ENCODE data around the gene KCNMB4.

Gene KCNMB4

DNA sequence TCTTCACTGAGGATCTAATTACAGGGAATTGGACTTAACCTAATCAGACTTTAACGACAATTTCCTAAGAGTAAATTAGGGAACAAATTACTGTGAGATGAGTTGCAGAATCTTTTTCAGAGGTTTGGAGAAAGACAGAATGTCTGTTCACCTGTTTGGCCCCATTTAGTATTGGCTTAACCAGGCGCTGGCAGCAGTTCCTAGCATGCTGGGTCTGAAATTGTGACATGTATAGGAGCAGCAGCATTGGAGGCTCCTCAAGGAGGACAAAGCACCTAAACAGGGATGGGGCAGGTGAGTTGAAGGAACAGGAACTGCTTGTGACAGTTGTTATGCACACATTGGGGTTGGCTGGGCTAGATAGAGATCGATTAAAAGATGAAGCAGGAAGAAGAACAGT lies 51.0 kb downstream of the KCNMB4 start:
- Histone ChIP-seq H3K4me1 (ENCODE audit: insufficient read depth, poor library complexity, severe bottlenecking) (no peaks in the 10 kb centered on the region), H3K36me3 (ENCODE audit: low read depth) (no peaks in the 10 kb centered on the region), H3K4me3 (ENCODE audit: severe bottlenecking) (no peak overlapping the region), H3K27ac (ENCODE audit: poor library complexity, severe bottlenecking) (no peak overlapping the region), H3K9me3 (ENCODE audit: severe bottlenecking) (no peaks in the 10 kb centered on the region), H3K27me3 (ENCODE audit: insufficient read depth, poor library complexity, severe bottlenecking) (no peaks in the 10 kb centered on the region)
- TF ChIP-seq, protein P1, sequence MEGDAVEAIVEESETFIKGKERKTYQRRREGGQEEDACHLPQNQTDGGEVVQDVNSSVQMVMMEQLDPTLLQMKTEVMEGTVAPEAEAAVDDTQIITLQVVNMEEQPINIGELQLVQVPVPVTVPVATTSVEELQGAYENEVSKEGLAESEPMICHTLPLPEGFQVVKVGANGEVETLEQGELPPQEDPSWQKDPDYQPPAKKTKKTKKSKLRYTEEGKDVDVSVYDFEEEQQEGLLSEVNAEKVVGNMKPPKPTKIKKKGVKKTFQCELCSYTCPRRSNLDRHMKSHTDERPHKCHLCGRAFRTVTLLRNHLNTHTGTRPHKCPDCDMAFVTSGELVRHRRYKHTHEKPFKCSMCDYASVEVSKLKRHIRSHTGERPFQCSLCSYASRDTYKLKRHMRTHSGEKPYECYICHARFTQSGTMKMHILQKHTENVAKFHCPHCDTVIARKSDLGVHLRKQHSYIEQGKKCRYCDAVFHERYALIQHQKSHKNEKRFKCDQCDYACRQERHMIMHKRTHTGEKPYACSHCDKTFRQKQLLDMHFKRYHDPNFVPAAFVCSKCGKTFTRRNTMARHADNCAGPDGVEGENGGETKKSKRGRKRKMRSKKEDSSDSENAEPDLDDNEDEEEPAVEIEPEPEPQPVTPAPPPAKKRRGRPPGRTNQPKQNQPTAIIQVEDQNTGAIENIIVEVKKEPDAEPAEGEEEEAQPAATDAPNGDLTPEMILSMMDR (IDR thresholded peaks at IDR 0.05; ENCODE audit: poor library complexity, severe bottlenecking) = no peak
- ATAC-seq (ENCODE audit: low read depth) (no peak), DNase-seq (ENCODE audit: low spot score) (no peak)

DNA sequence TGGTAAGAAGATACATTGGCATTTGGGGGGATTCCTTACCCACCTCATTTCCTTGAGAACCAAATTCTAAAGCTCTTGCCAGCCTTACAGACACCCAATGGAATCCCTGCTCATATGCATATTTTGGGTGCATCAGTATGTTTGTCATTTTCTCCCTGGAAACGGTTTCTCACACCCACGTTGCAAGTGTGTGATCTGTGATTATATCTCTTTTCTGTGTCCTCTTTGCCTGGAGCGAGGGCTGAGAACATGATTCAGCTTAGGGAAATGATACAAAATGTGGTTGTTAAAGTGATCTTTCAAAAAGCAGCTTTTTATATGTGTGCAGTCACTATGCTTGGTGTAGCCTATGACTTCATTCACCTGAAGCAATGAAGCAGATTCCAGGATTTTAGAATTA lies 52.0 kb downstream of the KCNMB4 start:
- H3K9me3 ChIP-seq (ENCODE audit: severe bottlenecking) = no peaks in the 10 kb centered on the region

DNA sequence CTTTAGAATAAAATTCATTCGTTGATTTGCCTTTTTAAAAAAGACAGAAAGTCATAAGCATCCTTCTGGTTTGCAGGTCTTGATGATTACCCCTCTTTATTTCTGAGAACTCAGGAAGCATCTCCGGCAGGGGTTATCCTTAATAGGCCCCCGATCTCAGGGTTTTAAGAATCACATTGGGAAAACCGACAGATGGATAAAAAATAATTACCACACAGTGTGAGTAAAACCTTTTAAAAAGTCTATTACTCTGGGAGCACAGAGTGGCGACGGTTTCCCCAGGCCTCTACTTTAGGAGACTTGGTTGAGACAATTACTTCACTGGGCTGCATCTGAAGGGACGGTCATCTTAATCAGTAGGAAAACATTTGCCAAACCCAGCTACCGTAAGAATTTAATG lies 56.5 kb downstream of the KCNMB4 start:
- ATAC-seq (ENCODE audit: low read depth) (no peak), DNase-seq (ENCODE audit: low spot score) (no peak)
- H3K4me1 ChIP-seq (ENCODE audit: insufficient read depth, poor library complexity, severe bottlenecking) = no peaks in the 10 kb centered on the region
- H3K36me3 ChIP-seq (ENCODE audit: low read depth) = no peaks in the 10 kb centered on the region
- no peak overlapping the region for H3K27ac ChIP-seq (ENCODE audit: poor library complexity, severe bottlenecking)
- H3K27me3 ChIP-seq (ENCODE audit: insufficient read depth, poor library complexity, severe bottlenecking) = no peaks in the 10 kb centered on the region
- TF ChIP-seq, protein P1 (IDR thresholded peaks at IDR 0.05; ENCODE audit: poor library complexity, severe bottlenecking) = no peak
- no peak overlapping the region for H3K4me3 ChIP-seq (ENCODE audit: severe bottlenecking)
- no peaks in the 10 kb centered on the region for H3K9me3 ChIP-seq (ENCODE audit: severe bottlenecking)

More for the DNA sequence above, 52.0 kb downstream of the KCNMB4 start:
- H3K36me3 ChIP-seq (ENCODE audit: low read depth) = no peaks in the 10 kb centered on the region
- TF ChIP-seq, protein P1 (IDR thresholded peaks at IDR 0.05; ENCODE audit: poor library complexity, severe bottlenecking) = no peak
- H3K4me1 ChIP-seq (ENCODE audit: insufficient read depth, poor library complexity, severe bottlenecking) = no peaks in the 10 kb centered on the region
- DNase-seq (ENCODE audit: low spot score) (no peak), ATAC-seq (ENCODE audit: low read depth) (no peak)
- H3K4me3 ChIP-seq (ENCODE audit: severe bottlenecking) = no peak overlapping the region
- H3K27ac ChIP-seq (ENCODE audit: poor library complexity, severe bottlenecking) = no peak overlapping the region
- no peaks in the 10 kb centered on the region for H3K27me3 ChIP-seq (ENCODE audit: insufficient read depth, poor library complexity, severe bottlenecking)

DNA sequence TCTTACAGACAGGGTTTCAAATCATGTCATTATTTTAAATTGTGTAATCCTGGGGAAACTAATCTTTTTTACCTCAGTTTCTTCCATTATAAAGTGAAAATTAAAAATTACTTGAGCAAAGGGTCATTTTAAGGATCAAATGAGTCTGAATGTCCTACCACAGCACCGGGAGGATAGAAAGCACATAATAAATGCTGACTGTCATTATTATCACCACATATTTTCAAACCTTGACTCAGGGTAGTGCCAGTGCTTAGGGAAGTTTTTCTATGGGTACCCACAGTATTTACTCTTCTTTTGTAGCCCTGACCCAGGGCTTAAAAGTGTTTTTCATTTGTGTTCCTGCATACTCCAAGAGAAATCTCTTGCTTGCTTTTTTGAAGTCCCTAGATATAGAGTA lies 60.5 kb downstream of the KCNMB4 start:
- Histone ChIP-seq H3K27me3 (ENCODE audit: insufficient read depth, poor library complexity, severe bottlenecking) (no peaks in the 10 kb centered on the region), H3K9me3 (ENCODE audit: severe bottlenecking) (no peaks in the 10 kb centered on the region), H3K4me1 (ENCODE audit: insufficient read depth, poor library complexity, severe bottlenecking) (no peaks in the 10 kb centered on the region), H3K36me3 (ENCODE audit: low read depth) (no peaks in the 10 kb centered on the region), H3K4me3 (ENCODE audit: severe bottlenecking) (no peak overlapping the region), H3K27ac (ENCODE audit: poor library complexity, severe bottlenecking) (no peak overlapping the region)
- TF ChIP-seq, protein P1 (IDR thresholded peaks at IDR 0.05; ENCODE audit: poor library complexity, severe bottlenecking) = no peak
- ATAC-seq (ENCODE audit: low read depth) (no peak), DNase-seq (ENCODE audit: low spot score) (no peak)

DNA sequence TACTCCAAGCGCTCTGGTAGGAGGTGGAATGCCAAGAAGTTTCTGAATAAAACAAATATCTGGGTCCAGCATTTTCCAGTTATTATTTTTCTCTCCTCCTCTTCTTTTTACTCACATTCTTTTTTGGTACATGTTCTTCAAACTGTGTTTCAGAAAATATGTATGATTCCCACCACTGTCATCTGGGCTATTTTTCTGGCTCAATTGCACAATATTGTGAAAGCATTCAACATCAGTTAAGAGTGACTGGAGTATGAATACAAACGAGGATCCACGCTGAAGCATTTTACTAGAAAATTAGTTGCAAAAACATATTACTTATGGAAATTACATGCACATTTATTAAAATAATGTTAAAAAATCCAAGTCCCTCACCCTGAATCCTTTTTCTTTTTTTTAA lies 61.5 kb downstream of the KCNMB4 start:
- no peak overlapping the region for H3K4me3 ChIP-seq (ENCODE audit: severe bottlenecking)
- H3K4me1 ChIP-seq (ENCODE audit: insufficient read depth, poor library complexity, severe bottlenecking) = no peaks in the 10 kb centered on the region
- no peak overlapping the region for H3K27ac ChIP-seq (ENCODE audit: poor library complexity, severe bottlenecking)
- ATAC-seq (ENCODE audit: low read depth) = no peak
- no peaks in the 10 kb centered on the region for H3K36me3 ChIP-seq (ENCODE audit: low read depth)
- TF ChIP-seq, protein P1 (IDR thresholded peaks at IDR 0.05; ENCODE audit: poor library complexity, severe bottlenecking) = no peak
- no peaks in the 10 kb centered on the region for H3K9me3 ChIP-seq (ENCODE audit: severe bottlenecking)
- H3K27me3 ChIP-seq (ENCODE audit: insufficient read depth, poor library complexity, severe bottlenecking) = no peaks in the 10 kb centered on the region
- DNase-seq (ENCODE audit: low spot score) = no peak

Measured in RWPE2 (cell line).